Upper lobe of left lung (tissue), 4 donors: Measurements from ENCODE around the gene F11R.

Experiments used
- CTCF ChIP-seq, 6 experiments: fragments of 450-650 bp in 4 of 6; fragments of 200-600 bp in 2 of 6; sonication (generic) in 2 of 6; IDR thresholded peaks; one replicate each; pipeline ENCODE4 v1.5.1; 2016 to 2019; ENCODE audit warnings: antibody characterized with exemption in 6 of 6
- EP300 ChIP-seq, 4 donors: sonication (generic); formaldehyde crosslinking; IDR thresholded peaks; one replicate each; pipeline ENCODE4 v1.5.1; 2017; ENCODE audit warnings: antibody characterized with exemption in 4 of 4, control low read depth in 2 of 4
- POLR2AphosphoS5 ChIP-seq, 2 donors: sonication (generic); formaldehyde crosslinking; IDR thresholded peaks; one replicate each; pipeline ENCODE4 v1.5.1; 2017; ENCODE audit warnings: antibody characterized with exemption in 2 of 2

GRCh38 chr1:161007369-161007768, 13.6 kb downstream of the F11R start:
- no peak for TF ChIP-seq POLR2AphosphoS5 (IDR thresholded peaks at IDR 0.05)
- no peak for TF ChIP-seq EP300 (IDR thresholded peaks at IDR 0.05)
- TF ChIP-seq CTCF (IDR thresholded peaks at IDR 0.05), result no peak
